DLD1 (cell line): ENCODE measurements around the gene CANX.
"Not testable (repeated sequence)": the region's sequence is repeated elsewhere in the genome, so short reads cannot be mapped to it uniquely, and the experiment has no call there.

Experiments used
- in situ Hi-C: cut with HindIII; loops from 2 replicates; pipeline ENCODE4 v1.10.0; 2017; ENCODE audit warnings: low sequenced_read_pairs

CANX gene

GRCh38 chr5:179698935-179699615 lies at the start of gene CANX:
CANX (plus strand) TSS chr5:179698967; CDS start chr5:179705682, 6,715 bp downstream.
- in situ Hi-C loops, result no loop called here

GRCh38 chr5:179649166-179649703 lies 49.5 kb upstream of the CANX start:
- in situ Hi-C loops, result not testable (repeated sequence)

- in situ Hi-C loops, result not testable (repeated sequence)
Observed at GRCh38 chr5:179650245-179650644, 48.5 kb upstream of the CANX start.

GRCh38 chr5:179653135-179653534 lies 45.6 kb upstream of the CANX start:
- in situ Hi-C loops, result not testable (repeated sequence)

- in situ Hi-C loops, result not testable (repeated sequence)
Observed at GRCh38 chr5:179657302-179658178, 41.2 kb upstream of the CANX start.

- in situ Hi-C loops, result not testable (repeated sequence)
Observed at GRCh38 chr5:179658179-179658856, 40.4 kb upstream of the CANX start.

GRCh38 chr5:179661647-179662046 lies 37.1 kb upstream of the CANX start:
- in situ Hi-C loops, result not testable (repeated sequence)

- in situ Hi-C loops, result no loop called here
Observed at GRCh38 chr5:179668391-179668790, 30.4 kb upstream of the CANX start.

GRCh38 chr5:179678223-179679013 lies 20.3 kb upstream of the CANX start:
- in situ Hi-C loops, result no loop called here

GRCh38 chr5:179679014-179679674 lies 19.6 kb upstream of the CANX start:
- in situ Hi-C loops, result no loop called here

- in situ Hi-C loops, result no loop called here
Observed at GRCh38 chr5:179680014-179680779, 18.6 kb upstream of the CANX start.

GRCh38 chr5:179680780-179681401 lies 17.9 kb upstream of the CANX start, which contains the start of gene CBY3:
CBY3 (minus strand) TSS chr5:179681034; CDS start chr5:179680918, 116 bp downstream.
- in situ Hi-C loops, result no loop called here

GRCh38 chr5:179689212-179689611 lies 9.6 kb upstream of the CANX start:
- in situ Hi-C loops, result not testable (repeated sequence)

GRCh38 chr5:179694561-179694960 lies 4.2 kb upstream of the CANX start:
- in situ Hi-C loops, result no loop called here

GRCh38 chr5:179696603-179697002 lies 2.2 kb upstream of the CANX start:
- in situ Hi-C loops, result no loop called here

- in situ Hi-C loops, result no loop called here
Observed at GRCh38 chr5:179697108-179697507, 1.7 kb upstream of the CANX start.

- in situ Hi-C loops, result not testable (repeated sequence)
Observed at GRCh38 chr5:179697543-179697942, 1.2 kb upstream of the CANX start.
